ENCODE data around the gene SLC7A5.
"Not testable (repeated sequence)": the region's sequence is repeated elsewhere in the genome, so short reads cannot be mapped to it uniquely, and the experiment has no call there.

Gene SLC7A5

GRCh38 chr16:87888346-87888745, 19.0 kb upstream of the SLC7A5 start:
- not testable (repeated sequence) for DNase-seq (ENCODE audit: low spot score)

- DNase-seq (ENCODE audit: low spot score), result not testable (repeated sequence)
Measured at GRCh38 chr16:87887931-87888330, 18.6 kb upstream of the SLC7A5 start.

GRCh38 chr16:87885371-87885967, 16.2 kb upstream of the SLC7A5 start:
- DNase-seq (ENCODE audit: low spot score), result not testable (repeated sequence)

GRCh38 chr16:87882436-87883019, 13.2 kb upstream of the SLC7A5 start:
- no peak for DNase-seq (ENCODE audit: low spot score)

- DNase-seq (ENCODE audit: low spot score), result no peak
Measured at GRCh38 chr16:87881324-87882200, 12.3 kb upstream of the SLC7A5 start.

- DNase-seq (ENCODE audit: low spot score), result no peak
Measured at GRCh38 chr16:87880117-87880696, 10.9 kb upstream of the SLC7A5 start.

GRCh38 chr16:87879411-87880013, 10.2 kb upstream of the SLC7A5 start:
- DNase-seq (ENCODE audit: low spot score), result not testable (repeated sequence)

- no peak for DNase-seq (ENCODE audit: low spot score)
Measured at GRCh38 chr16:87878704-87879103, 9.4 kb upstream of the SLC7A5 start.

GRCh38 chr16:87877942-87878507, 8.7 kb upstream of the SLC7A5 start:
- no peak for DNase-seq (ENCODE audit: low spot score)

- no peak for DNase-seq (ENCODE audit: low spot score)
Measured at GRCh38 chr16:87874639-87875427, 5.5 kb upstream of the SLC7A5 start.

GRCh38 chr16:87870418-87871291, 1.3 kb upstream of the SLC7A5 start:
- DNase-seq (ENCODE audit: low spot score), result peak; percentile 23

- DNase-seq (ENCODE audit: low spot score), result not testable (repeated sequence)
Measured at GRCh38 chr16:87869879-87870417, 641 bp upstream of the SLC7A5 start.

- peak; percentile 52 for DNase-seq (ENCODE audit: low spot score)
Measured at GRCh38 chr16:87868254-87869029, 865 bp downstream of the SLC7A5 start.

GRCh38 chr16:87865902-87866555, 3.3 kb downstream of the SLC7A5 start:
- DNase-seq (ENCODE audit: low spot score), result not testable (repeated sequence)

- DNase-seq (ENCODE audit: low spot score), result peak; percentile 9
Measured at GRCh38 chr16:87864331-87864989, 4.8 kb downstream of the SLC7A5 start.

- peak; percentile 37 for DNase-seq (ENCODE audit: low spot score)
Measured at GRCh38 chr16:87863327-87863635, 6.0 kb downstream of the SLC7A5 start.

- DNase-seq (ENCODE audit: low spot score), result peak; percentile 7
Measured at GRCh38 chr16:87862597-87863326, 6.5 kb downstream of the SLC7A5 start.

Data from hematopoietic multipotent progenitor cell treated with erythropoietin and hydrocortisone succinate and interleukin-3 and kit ligand, for 15 days (in vitro differentiated cells).